Measurements from ENCODE around the gene MAFG. TPM values are rescaled to one million over a fixed set of nuclear protein-coding genes. Genes with fewer than 3 reads are reported as not detected.

The MAFG gene
- total RNA-seq, 2 experiments from 2014 or later, result 13.5 to 14.8 TPM

GRCh38 chr17:81962499-81963441 is 35.2 kb upstream of the MAFG start:
- CTCF ChIA-PET, result interaction anchor here (0.6 to 4.7 kb wide), 3 partner anchors 55 to 75 kb away, joined by 3 to 95 read pairs (median 3); partner anchors contain the start of genes CENPX, DCXR and LRRC45
- DNase-seq, result no peak

GRCh38 chr17:81961521-81962498 is 34.3 kb upstream of the MAFG start:
- Mint-ChIP-seq H3K36me3 (ENCODE audit: low read depth) (no peaks in the 10 kb centered on the region), H3K27ac (no peak overlapping the region), H3K27me3 (ENCODE audit: low read depth) (peaks cover 15% of the 10 kb centered on the region), H3K4me1 (ENCODE audit: low read depth) (peaks cover 7% of the 10 kb centered on the region), H3K9me3 (no peaks in the 10 kb centered on the region), H3K4me3 (no peak overlapping the region)
- CTCF ChIA-PET, result interaction anchor here (4.7 kb wide), 1 partner anchor 60 kb away, joined by 95 read pairs; the partner anchor contains the start of genes CENPX and LRRC45
- intact Hi-C loops (cut with micrococcal nuclease), result no loop called here
- DNase-seq, result no peak

More at GRCh38 chr17:81962499-81963441, 35.2 kb upstream of the MAFG start:
- intact Hi-C loops (cut with micrococcal nuclease), result no loop called here
- no peaks in the 10 kb centered on the region for H3K36me3 Mint-ChIP-seq (ENCODE audit: low read depth)
- H3K9me3 Mint-ChIP-seq, result no peaks in the 10 kb centered on the region
- H3K27ac Mint-ChIP-seq, result no peak overlapping the region
- peaks cover 15% of the 10 kb centered on the region for H3K27me3 Mint-ChIP-seq (ENCODE audit: low read depth)
- peaks cover 7% of the 10 kb centered on the region for H3K4me1 Mint-ChIP-seq (ENCODE audit: low read depth)
- no peak overlapping the region for H3K4me3 Mint-ChIP-seq

DNA sequence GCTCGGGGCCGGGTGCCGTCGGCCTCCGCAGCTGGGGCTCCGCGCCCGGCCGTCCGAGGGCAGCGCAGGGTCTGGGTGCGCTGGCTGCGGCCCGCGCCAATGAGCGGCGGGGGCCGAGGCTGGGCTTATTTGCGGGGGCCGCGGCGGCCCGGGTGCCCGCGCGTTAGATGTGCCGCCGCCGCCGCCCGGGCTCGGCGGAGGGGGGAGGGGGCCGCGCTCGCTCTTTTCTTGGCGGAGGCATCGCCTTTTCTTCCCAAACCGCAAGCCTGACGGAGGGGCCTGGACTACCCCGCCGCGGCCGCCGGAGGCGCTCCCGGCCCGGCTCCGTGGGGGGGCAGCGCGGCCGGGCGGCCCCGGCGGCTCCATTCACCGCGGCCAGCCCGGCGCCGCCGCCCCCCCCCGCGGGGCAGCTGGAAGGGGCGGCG is 33.6 kb upstream of the MAFG start, which contains the start of gene NOTUM:
TSS of gene NOTUM (minus strand) at position 101 of the 425 bp plus-strand sequence. CDS start 278 bp downstream, outside the sequence.
- no peak within 1 kb of the TSS for H3K4me3 Mint-ChIP-seq
- intact Hi-C loops (cut with micrococcal nuclease), result no loop called here
- peaks cover 15% of the 10 kb centered on the region for H3K27me3 Mint-ChIP-seq (ENCODE audit: low read depth)
- H3K36me3 Mint-ChIP-seq (ENCODE audit: low read depth), result no peaks in the 10 kb centered on the region
- CTCF ChIA-PET, result interaction anchor here (0.8 to 4.7 kb wide), 3 partner anchors 31 to 69 kb away, joined by 3 to 95 read pairs (median 16); partner anchors contain the start of genes CENPX, LRRC45 and RAC3
- H3K4me1 Mint-ChIP-seq (ENCODE audit: low read depth), result peaks cover 4% of the 10 kb centered on the region
- no peaks in the 10 kb centered on the region for H3K9me3 Mint-ChIP-seq
- no peak for DNase-seq
- H3K27ac Mint-ChIP-seq, result no peak within 1 kb of the TSS

GRCh38 chr17:81960130-81960958 is 32.8 kb upstream of the MAFG start:
- Mint-ChIP-seq H3K4me1 (ENCODE audit: low read depth) (peaks cover 4% of the 10 kb centered on the region), H3K27me3 (ENCODE audit: low read depth) (peaks cover 15% of the 10 kb centered on the region), H3K9me3 (no peaks in the 10 kb centered on the region), H3K27ac (no peak overlapping the region), H3K36me3 (ENCODE audit: low read depth) (no peaks in the 10 kb centered on the region), H3K4me3 (no peak overlapping the region)
- intact Hi-C loops (cut with micrococcal nuclease), result no loop called here
- CTCF ChIA-PET, result interaction anchor here (0.8 to 4.7 kb wide), 12 partner anchors 8 to 246 kb away, joined by 3 to 95 read pairs (median 6); partner anchors contain the start of genes CENPX, DCXR, LRRC45 and RAC3
- DNase-seq, result no peak

DNA sequence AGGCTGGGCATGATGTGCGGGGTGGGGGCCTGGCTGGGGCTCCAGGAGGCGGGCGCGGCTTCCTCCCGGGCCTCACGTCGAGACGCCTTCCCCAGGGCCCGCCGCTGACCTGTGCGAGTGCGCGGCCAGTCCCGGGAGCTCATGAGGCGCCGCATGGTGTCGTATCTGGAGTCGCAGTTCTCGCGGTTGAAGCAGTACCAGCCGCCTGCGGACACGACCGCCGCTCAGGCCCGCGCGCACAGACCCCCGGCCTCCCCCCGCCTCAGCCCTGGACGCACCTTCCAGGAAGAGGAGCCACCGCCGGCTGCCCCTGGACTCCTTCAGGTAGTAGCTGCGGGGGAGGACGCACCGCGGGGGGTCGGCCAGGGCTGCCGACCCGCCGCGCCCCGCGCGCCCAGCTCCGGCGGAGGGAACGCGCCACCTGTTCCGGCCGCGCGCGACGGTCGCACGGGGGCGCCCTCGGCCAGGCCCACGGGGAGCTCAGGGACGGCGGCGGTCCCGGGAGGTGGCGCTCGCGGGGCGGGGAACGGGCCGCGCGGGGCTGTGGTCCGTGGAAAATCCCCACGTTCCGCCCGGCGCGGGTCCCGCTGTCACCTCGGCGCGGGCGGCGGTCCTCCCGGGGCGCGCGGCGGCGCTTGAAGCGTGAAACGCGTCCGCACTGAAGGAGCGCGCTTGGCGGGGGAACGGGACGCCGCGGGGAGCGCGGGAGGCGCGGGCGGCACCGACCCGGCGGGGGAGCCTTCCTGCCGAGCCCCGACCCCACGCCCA is 32.0 kb upstream of the MAFG start:
- CTCF ChIA-PET, result interaction anchor here (0.6 to 4.7 kb wide), 15 partner anchors 8 to 246 kb away, joined by 3 to 95 read pairs (median 5); partner anchors contain the start of genes CENPX, DCXR, LRRC45 and RAC3
- Mint-ChIP-seq H3K27ac (no peak overlapping the region), H3K27me3 (ENCODE audit: low read depth) (peaks cover 15% of the 10 kb centered on the region)

GRCh38 chr17:81958633-81959342 is 31.3 kb upstream of the MAFG start:
- Mint-ChIP-seq H3K27me3 (ENCODE audit: low read depth) (peaks cover 15% of the 10 kb centered on the region), H3K9me3 (no peaks in the 10 kb centered on the region), H3K27ac (no peak overlapping the region), H3K4me3 (peak overlapping the region; percentile 41), H3K4me1 (ENCODE audit: low read depth) (peaks cover 4% of the 10 kb centered on the region), H3K36me3 (ENCODE audit: low read depth) (no peaks in the 10 kb centered on the region)
- intact Hi-C loops (cut with micrococcal nuclease), result loop anchor here (1.0 to 5.0 kb wide), 2 partner anchors 63 to 194 kb away; no protein-coding TSS in a partner anchor
- DNase-seq, result no peak
- CTCF ChIA-PET, result interaction anchor here (0.6 to 4.7 kb wide), 14 partner anchors 9 to 247 kb away, joined by 3 to 95 read pairs (median 6); partner anchors contain the start of genes CENPX, DCXR, LRRC45 and RAC3

More for the DNA sequence above, 32.0 kb upstream of the MAFG start:
- no peaks in the 10 kb centered on the region for H3K9me3 Mint-ChIP-seq
- peak overlapping the region; percentile 41 for H3K4me3 Mint-ChIP-seq
- DNase-seq, result peak; percentile 78
- H3K4me1 Mint-ChIP-seq (ENCODE audit: low read depth), result peaks cover 4% of the 10 kb centered on the region
- H3K36me3 Mint-ChIP-seq (ENCODE audit: low read depth), result no peaks in the 10 kb centered on the region
- intact Hi-C loops (cut with micrococcal nuclease), result loop anchor here (1.0 to 5.0 kb wide), 2 partner anchors 62 to 193 kb away; no protein-coding TSS in a partner anchor

DNA sequence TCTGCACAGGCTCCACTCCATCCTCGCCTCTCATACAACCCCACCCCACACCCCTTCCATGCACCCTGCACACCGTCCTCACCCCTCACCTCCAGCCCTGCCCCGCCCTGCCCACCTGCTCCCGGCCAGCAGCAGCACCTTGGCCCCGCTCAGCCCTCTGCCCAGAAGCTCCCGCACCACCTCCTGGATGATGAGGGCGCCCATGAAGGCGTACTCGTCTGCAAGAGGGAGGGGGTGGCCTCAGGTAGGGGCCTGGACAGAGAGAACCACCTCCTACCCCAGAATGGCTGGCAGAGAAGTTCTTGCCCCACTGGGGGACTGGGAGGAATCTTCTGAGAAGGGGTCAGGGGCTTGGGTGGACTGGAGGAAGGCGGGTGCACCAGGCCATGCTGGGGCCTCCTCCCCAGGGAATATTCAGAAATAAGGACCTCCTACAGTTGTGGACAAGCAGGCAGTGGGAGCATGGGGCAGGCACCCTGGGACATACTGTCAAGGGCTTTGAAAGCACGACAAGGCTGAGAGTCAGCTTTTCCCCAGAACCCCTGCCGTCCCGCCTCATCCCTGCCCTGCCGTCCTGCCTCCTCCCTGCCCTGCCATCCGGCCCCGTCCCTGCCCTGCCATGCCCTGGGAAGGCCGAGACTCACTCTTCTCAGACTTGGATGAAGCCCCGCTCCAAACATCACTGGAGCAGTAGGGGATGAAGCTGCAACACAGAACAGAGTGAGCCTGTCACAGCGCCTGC is 30.3 kb upstream of the MAFG start:
- no peaks in the 10 kb centered on the region for H3K9me3 Mint-ChIP-seq
- H3K4me3 Mint-ChIP-seq, result no peak overlapping the region
- H3K27me3 Mint-ChIP-seq (ENCODE audit: low read depth), result peaks cover 15% of the 10 kb centered on the region
- no peak overlapping the region for H3K27ac Mint-ChIP-seq
- peaks cover 4% of the 10 kb centered on the region for H3K4me1 Mint-ChIP-seq (ENCODE audit: low read depth)
- DNase-seq, result no peak
- intact Hi-C loops (cut with micrococcal nuclease), result loop anchor here (5.0 kb wide), 1 partner anchor 194 kb away; no protein-coding TSS in a partner anchor
- no peaks in the 10 kb centered on the region for H3K36me3 Mint-ChIP-seq (ENCODE audit: low read depth)
- CTCF ChIA-PET, result no interaction called here

DNA sequence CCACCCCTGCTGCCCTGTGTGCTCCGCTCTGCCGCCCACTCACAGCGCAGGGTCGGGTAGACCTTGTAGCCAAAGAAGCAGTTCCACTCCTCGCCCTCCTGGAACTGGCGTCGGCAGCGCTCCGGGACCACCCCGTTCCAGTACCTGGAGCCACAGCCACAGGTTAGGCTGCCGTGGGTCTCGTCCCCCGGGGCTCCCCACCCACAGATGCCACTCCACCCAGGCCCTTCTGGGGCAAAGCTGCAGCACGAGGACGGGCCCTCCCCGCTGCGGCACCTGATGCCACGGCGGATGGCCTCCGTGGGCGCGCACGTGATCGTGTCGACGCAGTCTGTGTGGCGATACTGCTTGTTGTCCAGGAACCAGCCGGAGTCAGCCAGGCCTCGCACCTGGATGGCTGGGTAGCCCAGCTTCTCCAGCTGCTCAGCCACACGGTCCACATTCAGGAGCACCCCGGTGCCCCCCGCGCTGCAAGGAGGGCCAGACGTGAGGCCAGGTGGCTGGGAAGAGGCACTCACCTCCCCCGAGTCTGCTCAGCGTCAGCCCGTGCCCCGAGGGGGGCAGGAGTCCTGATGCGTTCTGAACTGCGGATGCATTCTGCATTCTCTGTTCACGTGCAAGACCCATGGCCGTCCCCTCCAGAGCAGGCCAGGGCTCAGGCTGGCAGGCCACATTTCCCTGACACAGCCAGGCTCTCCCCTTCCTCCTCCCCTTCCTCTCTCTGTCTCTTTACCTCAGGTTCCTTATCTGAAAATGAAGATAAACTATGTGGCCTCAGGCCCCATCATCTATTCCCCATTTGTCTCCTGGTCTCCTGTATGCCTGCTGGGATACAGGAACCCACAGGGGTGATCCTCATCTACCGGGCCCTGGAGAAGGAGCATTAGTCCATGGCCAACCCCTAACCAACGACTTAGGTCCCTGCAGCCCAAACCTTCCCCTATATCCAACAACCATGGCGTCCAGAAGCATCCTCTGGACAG is 29.4 kb upstream of the MAFG start:
- no peaks in the 10 kb centered on the region for H3K9me3 Mint-ChIP-seq
- CTCF ChIA-PET, result no interaction called here
- H3K27me3 Mint-ChIP-seq (ENCODE audit: low read depth), result peaks cover 11% of the 10 kb centered on the region
- H3K4me1 Mint-ChIP-seq (ENCODE audit: low read depth), result peaks cover 5% of the 10 kb centered on the region
- H3K36me3 Mint-ChIP-seq (ENCODE audit: low read depth), result no peaks in the 10 kb centered on the region
- no peak overlapping the region for H3K27ac Mint-ChIP-seq
- DNase-seq, result no peak
- intact Hi-C loops (cut with micrococcal nuclease), result loop anchor here (5.0 kb wide), 1 partner anchor 195 kb away; no protein-coding TSS in a partner anchor
- H3K4me3 Mint-ChIP-seq, result no peak overlapping the region

Measured in activated naive CD4-positive, alpha-beta T cell treated with anti-CD3 and anti-CD28 coated beads for 36 hours (primary cell).